ENCODE measurements around the gene TAS2R14. TPM values are rescaled to one million over a fixed set of nuclear protein-coding genes. Genes with fewer than 3 reads are reported as not detected.
A peak's percentile ranks its signal among the peaks of the same experiment; 100 is the strongest.

The TAS2R14 gene
- total RNA-seq, 1 experiment from 2014 or later, result 2.8 TPM

DNA sequence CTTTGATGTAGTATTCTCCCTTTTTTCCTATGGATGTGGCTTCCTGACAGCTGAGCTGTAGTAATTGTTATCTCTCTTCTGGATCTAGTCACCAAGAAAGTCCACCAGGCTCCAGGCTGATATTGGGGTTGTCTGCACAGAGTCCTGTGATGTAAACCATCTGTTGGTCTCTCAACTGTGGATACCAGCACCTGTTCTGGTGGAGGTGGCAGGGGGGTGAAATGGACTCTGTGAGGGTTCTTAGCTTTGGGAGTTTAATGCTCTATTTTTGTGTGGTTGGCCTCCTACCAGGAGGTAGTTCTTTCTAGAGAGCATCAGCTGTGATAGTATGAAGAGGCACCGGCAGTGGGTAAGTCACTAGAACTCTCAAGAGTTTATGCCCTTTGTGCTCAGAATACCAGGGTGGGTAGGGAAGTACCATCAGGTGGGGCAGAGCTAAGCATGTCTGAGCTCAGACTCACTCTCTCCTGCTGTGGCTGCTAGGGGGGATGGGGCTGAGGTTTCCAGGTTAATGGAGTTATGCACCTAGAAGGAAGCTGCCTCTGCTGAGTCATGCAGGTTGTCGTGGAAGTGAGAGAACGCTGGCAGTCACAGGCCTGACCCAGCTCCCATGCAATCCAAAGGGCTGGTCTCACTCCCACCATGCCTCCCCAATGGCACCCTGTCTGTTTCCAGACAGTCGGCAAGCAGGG is 3.0 kb upstream of the TAS2R14 start:
- peak; percentile 77 to 80 for DNase-seq
- Histone ChIP-seq H3K27me3 (no peaks in the 10 kb centered on the region), H3K9me3 (replicated peaks) (peaks cover 5% of the 10 kb centered on the region; the same call in 1 of the 2 replicates)

DNA sequence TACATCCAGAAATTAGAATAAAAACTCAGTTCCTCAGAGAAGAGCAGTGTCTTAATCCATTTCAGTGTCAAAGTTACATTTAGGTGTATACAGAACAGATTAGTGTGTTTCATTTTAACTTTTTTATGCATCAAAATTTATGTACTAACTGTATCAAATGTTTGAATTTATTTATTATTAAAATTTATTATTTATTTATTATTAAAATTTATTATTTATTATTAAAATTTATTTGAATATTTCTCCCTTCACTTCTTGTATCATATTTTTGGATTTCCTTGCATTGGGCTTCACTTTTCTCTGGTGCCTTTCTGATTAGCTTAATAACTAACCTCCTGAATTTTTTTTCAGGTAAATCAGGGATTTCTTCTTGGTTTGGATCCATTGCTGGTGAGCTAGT is 2.3 kb upstream of the TAS2R14 start:
- Histone ChIP-seq H3K27me3 (no peaks in the 10 kb centered on the region), H3K9me3 (replicated peaks) (peaks cover 5% of the 10 kb centered on the region; the same call in 1 of the 2 replicates), H3K36me3 (no peaks in the 10 kb centered on the region), H3K4me3 (no peak overlapping the region), H3K27ac (no peak overlapping the region), H3K4me1 (peaks cover 8% of the 10 kb centered on the region)
- no peak for DNase-seq

More for the DNA sequence above, 3.0 kb upstream of the TAS2R14 start:
- peaks cover 8% of the 10 kb centered on the region for H3K4me1 ChIP-seq
- no peak overlapping the region for H3K4me3 ChIP-seq
- H3K27ac ChIP-seq, result peak overlapping the region; percentile 29
- H3K36me3 ChIP-seq, result no peaks in the 10 kb centered on the region

DNA sequence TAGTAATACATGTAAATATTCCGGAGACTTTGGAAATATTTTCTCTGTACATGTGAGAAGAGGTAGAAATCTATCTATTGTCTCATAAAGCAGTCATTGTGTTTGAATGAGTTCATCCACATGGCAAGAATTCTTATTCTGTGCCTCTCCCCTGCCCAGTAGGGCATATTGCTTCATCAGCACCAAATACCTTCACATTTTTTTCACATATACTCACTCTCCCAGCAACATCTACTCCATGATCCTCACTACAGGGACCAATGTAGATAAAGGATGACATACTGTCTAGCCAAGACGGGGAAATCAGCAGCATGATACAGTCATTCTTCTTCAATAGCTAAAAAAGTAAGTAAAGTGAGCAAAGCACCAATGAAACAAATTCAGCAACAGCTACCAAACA is 1.3 kb upstream of the TAS2R14 start:
- H3K4me3 ChIP-seq, result no peak overlapping the region
- no peak overlapping the region for H3K27ac ChIP-seq
- H3K27me3 ChIP-seq, result no peaks in the 10 kb centered on the region
- peaks cover 5% of the 10 kb centered on the region; the same call in 1 of the 2 replicates for H3K9me3 ChIP-seq (replicated peaks)
- no peak for DNase-seq
- no peaks in the 10 kb centered on the region for H3K36me3 ChIP-seq
- peaks cover 8% of the 10 kb centered on the region for H3K4me1 ChIP-seq

DNA sequence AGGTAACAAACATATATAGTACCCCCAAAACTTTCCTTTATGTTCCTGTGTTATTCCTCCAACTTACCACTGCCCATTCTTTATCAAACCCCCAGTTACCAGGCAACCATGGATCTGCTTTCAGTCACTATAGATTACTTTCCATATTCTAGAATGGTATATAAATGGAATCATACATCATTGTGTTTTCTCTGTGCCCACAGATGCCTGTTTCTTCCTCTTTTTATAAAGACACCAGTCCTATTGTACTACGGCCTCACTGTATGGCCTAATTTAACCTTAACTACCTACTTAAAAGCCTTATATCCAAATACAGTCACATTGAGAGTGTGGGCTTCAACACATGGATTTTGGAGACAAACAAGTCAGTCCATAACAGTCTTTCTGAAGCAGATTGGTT is 2.6 kb downstream of the TAS2R14 start:
- Histone ChIP-seq H3K9me3 (replicated peaks) (no peaks in the 10 kb centered on the region), H3K27ac (no peak overlapping the region), H3K36me3 (no peaks in the 10 kb centered on the region), H3K4me1 (no peaks in the 10 kb centered on the region; the same call in 1 of the 2 replicates), H3K4me3 (no peak overlapping the region), H3K27me3 (no peaks in the 10 kb centered on the region)
- no peak for DNase-seq

DNA sequence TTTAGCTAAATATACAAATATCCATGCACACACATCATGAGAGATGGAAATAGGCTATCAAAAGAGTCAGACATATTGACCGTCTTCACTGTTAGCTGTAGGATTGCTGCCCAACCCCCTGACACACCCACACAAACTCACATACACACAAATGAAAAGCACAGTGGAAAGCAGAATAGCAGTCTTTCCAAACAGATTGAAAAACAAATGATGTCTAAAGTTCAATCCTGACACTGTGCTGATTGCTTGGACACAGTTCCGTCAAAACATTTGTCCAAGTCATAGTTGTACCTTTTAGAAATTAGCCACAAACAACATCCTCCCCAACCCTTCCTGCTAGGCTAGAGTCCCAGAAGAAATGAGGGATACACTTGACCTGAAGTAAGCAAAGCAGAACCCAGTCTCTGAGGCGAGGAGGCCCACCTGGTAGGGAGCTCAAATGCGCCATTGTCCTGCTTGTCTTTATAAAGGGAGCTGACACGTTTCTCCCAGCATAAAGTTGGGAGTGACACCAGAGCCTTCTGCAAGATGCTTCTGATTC is 10.2 kb downstream of the TAS2R14 start, which contains the start of gene PRH2:
Gene PRH2, plus strand, starts transcription at position 491 of the 541 bp plus-strand sequence. Its CDS starts 38 bp downstream, at position 529.
- H3K27me3 ChIP-seq, result no peaks in the 10 kb centered on the region
- DNase-seq, result no peak
- no peaks in the 10 kb centered on the region for H3K4me1 ChIP-seq
- H3K9me3 ChIP-seq (replicated peaks), result no peaks in the 10 kb centered on the region
- H3K27ac ChIP-seq, result no peak within 1 kb of the TSS
- H3K4me3 ChIP-seq, result no peak within 1 kb of the TSS
- H3K36me3 ChIP-seq, result 0 out of 2 replicates have a peak, but pooled peaks cover 2% of the 10 kb centered on the region

DNA sequence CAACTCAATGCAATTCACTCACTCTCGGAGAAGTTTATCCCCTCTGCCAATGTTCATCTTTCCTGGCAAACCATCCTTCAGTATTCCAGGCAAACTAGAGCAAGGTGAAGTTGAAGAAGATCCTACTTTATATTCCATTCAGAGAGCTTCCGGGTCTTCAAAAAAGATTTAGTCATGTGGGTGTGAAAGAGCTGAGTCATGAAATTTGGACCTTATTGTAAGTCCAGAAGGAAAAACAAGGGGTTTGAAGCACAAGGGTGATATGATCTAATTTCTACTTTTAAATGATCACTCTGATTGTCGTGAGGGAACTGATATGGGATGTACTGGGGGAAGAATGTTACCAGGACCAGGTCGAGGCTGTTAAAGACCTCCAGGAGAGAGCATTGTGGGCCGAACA is 12.8 kb downstream of the TAS2R14 start:
- H3K9me3 ChIP-seq (replicated peaks), result no peaks in the 10 kb centered on the region
- no peak overlapping the region for H3K27ac ChIP-seq
- 0 out of 2 replicates have a peak, but pooled peaks cover 2% of the 10 kb centered on the region for H3K36me3 ChIP-seq
- no peaks in the 10 kb centered on the region for H3K4me1 ChIP-seq
- no peak for DNase-seq
- H3K4me3 ChIP-seq, result no peak overlapping the region
- no peaks in the 10 kb centered on the region for H3K27me3 ChIP-seq

DNA sequence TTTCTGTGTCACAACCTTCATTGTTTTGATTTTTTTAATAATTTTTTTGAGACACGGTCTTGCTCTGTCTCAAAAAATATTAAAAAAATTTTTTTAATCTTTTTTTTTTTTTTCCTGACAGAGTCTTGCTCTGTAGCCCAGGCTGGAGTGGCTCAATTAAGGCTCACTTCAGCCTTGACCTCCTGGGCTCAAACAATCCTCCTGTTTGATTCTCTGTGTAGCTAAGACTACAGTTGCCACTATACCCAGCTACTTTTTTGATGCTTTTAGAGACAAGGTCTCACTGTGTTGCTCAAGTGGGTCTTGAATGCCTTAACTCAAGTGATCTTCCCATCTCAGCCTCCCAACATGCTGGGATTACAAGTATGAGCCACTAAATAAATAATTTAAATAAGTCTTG is 19.3 kb downstream of the TAS2R14 start:
- H3K27me3 ChIP-seq, result no peaks in the 10 kb centered on the region
- H3K4me3 ChIP-seq, result no peak overlapping the region
- DNase-seq, result no peak

DNA sequence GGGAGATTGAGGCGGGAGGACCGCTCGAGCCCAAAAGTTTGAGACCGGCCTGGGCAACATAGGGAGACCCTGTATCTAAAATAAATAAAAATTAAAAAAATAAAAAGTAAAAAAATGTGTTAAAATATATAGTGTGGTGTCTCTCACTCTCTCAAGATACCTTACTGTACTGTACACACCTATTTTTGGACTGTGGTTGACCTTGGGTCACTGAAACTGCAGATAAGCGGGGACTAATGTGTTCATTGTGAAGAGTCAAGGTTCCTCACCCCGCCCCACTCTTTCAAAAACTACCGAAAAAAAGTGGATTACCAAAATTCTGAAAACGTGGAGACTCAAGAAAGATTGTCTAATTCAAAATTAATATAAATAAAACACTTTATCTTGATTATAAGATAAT is 28.7 kb downstream of the TAS2R14 start:
- no peaks in the 10 kb centered on the region for H3K4me1 ChIP-seq

More for the DNA sequence above, 19.3 kb downstream of the TAS2R14 start:
- Histone ChIP-seq H3K27ac (no peak overlapping the region), H3K9me3 (replicated peaks) (no peaks in the 10 kb centered on the region), H3K4me1 (no peaks in the 10 kb centered on the region), H3K36me3 (no peaks in the 10 kb centered on the region)

DNA sequence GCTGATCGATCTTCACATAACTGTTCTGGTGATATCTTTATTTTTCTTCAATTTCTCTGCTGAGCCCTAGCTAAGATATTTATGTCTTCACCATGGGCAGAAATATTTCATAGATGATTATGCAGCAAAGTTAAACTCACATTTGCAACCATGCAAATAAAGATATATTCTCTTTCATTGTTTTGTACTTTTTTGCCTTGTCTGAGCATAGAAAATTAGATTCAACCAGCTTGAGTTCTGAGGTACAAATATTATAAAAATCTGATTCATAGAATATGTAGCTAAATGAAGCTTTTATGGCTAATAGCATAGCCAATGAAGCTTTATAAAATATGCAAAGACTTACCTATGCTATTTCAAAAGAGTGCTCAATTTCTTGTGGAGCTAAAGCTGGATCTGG is 29.6 kb downstream of the TAS2R14 start, which contains the start of gene TAS2R13:
Gene TAS2R13, minus strand, starts transcription at position 101 of the 400 bp plus-strand sequence. CDS start 264 bp downstream, outside the sequence.
- no peaks in the 10 kb centered on the region; the same call in 1 of the 2 replicates for H3K36me3 ChIP-seq
- H3K4me3 ChIP-seq, result no peak within 1 kb of the TSS
- peaks cover 1% of the 10 kb centered on the region; the same call in 1 of the 2 replicates for H3K9me3 ChIP-seq (replicated peaks)
- no peaks in the 10 kb centered on the region for H3K4me1 ChIP-seq
- no peak for DNase-seq
- H3K27ac ChIP-seq, result no peak within 1 kb of the TSS
- H3K27me3 ChIP-seq, result no peaks in the 10 kb centered on the region

More for the DNA sequence above, 28.7 kb downstream of the TAS2R14 start:
- H3K36me3 ChIP-seq, result no peaks in the 10 kb centered on the region; the same call in 1 of the 2 replicates
- no peak overlapping the region for H3K27ac ChIP-seq
- H3K9me3 ChIP-seq (replicated peaks), result no peaks in the 10 kb centered on the region
- no peak for DNase-seq
- no peaks in the 10 kb centered on the region for H3K27me3 ChIP-seq
- no peak overlapping the region for H3K4me3 ChIP-seq

DNA sequence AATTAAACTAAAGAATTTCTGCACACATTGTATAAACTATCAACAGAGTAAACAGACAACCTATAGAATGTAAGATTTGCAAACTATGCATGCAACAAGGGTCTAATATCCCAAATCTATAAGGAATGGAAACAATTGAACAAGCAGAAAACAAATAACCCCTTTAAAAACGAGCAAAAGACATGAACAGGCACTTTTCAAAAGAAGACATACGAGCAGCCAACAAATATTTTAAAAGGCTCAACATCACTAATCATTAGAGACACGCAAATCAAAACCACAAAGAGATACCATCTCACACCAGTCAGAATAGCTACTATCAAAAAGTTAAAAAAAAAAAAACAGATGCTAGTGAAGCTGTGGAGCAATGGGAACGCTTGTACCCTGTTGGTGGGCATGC is 34.4 kb downstream of the TAS2R14 start:
- no peak overlapping the region for H3K4me3 ChIP-seq
- H3K27me3 ChIP-seq, result no peaks in the 10 kb centered on the region
- H3K9me3 ChIP-seq (replicated peaks), result peaks cover 16% of the 10 kb centered on the region
- no peak for DNase-seq
- H3K27ac ChIP-seq, result no peak overlapping the region
- H3K4me1 ChIP-seq, result no peaks in the 10 kb centered on the region
- no peaks in the 10 kb centered on the region for H3K36me3 ChIP-seq

DNA sequence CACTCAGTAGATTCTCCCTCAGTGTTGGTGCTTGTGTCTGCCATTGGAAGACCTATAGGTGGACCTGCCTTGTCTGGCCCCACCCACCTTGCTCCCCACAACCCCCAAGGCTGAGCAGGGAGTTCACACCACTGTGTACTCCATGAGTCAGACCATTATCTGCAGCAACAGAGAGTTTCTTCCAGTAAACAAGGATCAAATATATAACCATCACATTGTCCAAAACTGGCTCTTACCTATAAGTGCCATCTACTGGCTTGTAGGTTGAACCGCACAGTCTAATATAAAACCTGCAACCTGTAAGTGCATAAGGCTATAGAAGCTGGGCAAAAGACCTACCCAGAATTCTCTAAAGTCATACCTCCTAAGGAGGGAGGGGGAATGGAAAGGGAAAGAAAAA is 37.6 kb downstream of the TAS2R14 start:
- no peaks in the 10 kb centered on the region for H3K27me3 ChIP-seq
- peaks cover 16% of the 10 kb centered on the region for H3K9me3 ChIP-seq (replicated peaks)
- no peak overlapping the region for H3K27ac ChIP-seq
- H3K4me1 ChIP-seq, result no peaks in the 10 kb centered on the region
- no peaks in the 10 kb centered on the region for H3K36me3 ChIP-seq
- H3K4me3 ChIP-seq, result no peak overlapping the region
- no peak for DNase-seq

DNA sequence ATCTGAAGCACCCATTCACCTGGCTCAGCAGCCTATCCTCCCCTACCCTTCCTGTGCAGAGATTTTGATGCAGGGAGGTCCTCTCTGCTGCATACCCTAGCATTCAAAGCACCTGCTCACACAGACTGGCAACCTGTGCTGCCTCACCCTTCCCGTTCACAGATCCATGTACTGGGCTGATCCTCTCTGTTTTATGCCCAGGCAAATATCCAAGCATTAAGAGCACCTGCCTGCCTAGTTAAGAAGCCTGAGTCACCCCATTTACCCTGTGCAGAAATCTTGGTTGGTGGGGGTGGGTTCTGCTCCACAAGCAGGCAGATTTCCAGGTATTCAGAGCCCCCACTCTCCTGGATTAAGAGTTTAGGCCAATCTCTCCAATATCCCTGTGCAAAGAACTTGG is 38.1 kb downstream of the TAS2R14 start:
- H3K9me3 ChIP-seq (replicated peaks), result peaks cover 16% of the 10 kb centered on the region
- no peaks in the 10 kb centered on the region for H3K36me3 ChIP-seq
- H3K27me3 ChIP-seq, result no peaks in the 10 kb centered on the region
- H3K4me1 ChIP-seq, result no peaks in the 10 kb centered on the region
- no peak overlapping the region for H3K4me3 ChIP-seq
- DNase-seq, result no peak
- H3K27ac ChIP-seq, result no peak overlapping the region

DNA sequence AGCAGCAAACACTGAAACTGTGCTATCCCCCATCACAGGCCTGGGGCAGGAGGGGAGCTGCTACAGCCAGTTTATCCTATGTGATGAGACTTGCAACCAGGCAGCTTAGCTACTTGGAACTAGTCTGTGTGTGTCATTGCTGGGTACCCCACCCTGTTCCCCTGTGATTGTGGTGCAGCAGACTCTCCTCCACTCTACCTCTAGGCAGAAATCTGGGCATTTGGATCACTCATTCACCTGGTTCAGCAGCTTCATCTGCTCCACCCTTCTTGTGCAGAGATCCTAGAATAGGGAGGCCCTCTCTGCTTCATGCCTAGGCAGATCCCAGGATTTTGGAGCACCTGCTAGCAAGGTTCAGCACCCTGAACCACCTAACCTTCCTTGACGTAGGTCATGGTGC is 38.5 kb downstream of the TAS2R14 start:
- DNase-seq, result no peak
- Histone ChIP-seq H3K27me3 (no peaks in the 10 kb centered on the region), H3K9me3 (replicated peaks) (peaks cover 16% of the 10 kb centered on the region), H3K4me1 (no peaks in the 10 kb centered on the region), H3K36me3 (no peaks in the 10 kb centered on the region), H3K27ac (no peak overlapping the region), H3K4me3 (no peak overlapping the region)

DNA sequence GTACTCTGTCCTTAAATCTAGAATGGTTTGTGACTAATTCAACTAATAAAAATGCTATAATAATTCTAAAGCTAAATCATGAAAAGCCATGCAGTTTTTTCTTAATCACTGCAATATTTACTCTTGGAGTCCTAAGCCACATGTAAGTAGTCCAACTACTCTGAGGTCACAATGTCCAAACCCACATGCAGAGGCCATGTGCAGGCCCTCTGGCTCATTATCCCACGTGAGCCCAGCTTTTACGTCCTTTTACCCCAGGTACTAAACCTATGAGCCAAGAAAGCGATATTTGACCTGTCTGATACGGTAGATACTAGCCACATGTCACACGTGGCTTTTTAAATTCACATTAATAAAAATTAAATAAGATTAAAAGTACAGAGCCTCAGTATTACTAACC is 42.2 kb downstream of the TAS2R14 start:
- H3K36me3 ChIP-seq, result no peaks in the 10 kb centered on the region
- no peaks in the 10 kb centered on the region for H3K4me1 ChIP-seq
- H3K4me3 ChIP-seq, result no peak overlapping the region
- no peaks in the 10 kb centered on the region for H3K27me3 ChIP-seq
- no peak for DNase-seq
- H3K27ac ChIP-seq, result no peak overlapping the region
- H3K9me3 ChIP-seq (replicated peaks), result no peaks in the 10 kb centered on the region

DNA sequence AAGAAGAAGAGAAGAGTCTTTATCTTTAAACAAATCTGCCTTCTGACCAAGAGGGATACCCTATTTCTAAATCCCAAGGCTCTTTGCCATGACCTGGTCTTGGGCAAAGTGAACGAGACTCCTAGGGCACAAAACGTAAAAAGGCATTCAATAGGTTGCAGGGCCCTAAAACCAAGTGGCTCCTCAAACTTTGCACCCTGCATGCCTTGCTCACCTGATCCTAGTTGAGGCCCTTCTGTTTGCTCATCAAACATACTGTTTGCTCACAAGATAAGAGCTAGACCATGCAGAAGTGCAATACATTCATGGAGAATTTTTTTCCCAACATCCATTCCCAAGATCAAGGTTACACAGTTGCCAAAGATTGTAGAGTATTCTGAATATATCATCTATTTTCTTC is 47.1 kb downstream of the TAS2R14 start:
- no peak overlapping the region for H3K4me3 ChIP-seq
- no peaks in the 10 kb centered on the region for H3K9me3 ChIP-seq (replicated peaks)
- no peak overlapping the region for H3K27ac ChIP-seq
- peaks cover 2% of the 10 kb centered on the region; the same call in 1 of the 2 replicates for H3K36me3 ChIP-seq
- no peaks in the 10 kb centered on the region for H3K4me1 ChIP-seq
- DNase-seq, result no peak
- H3K27me3 ChIP-seq, result no peaks in the 10 kb centered on the region
